Fibroblast of peridontal ligament (primary cell): ENCODE data around the gene KIF16B.
"Not testable (repeated sequence)": the region's sequence is repeated elsewhere in the genome, so short reads cannot be mapped to it uniquely, and the experiment has no call there.

Source experiments
- DNase-seq: peaks from one replicate; pipeline ENCODE4 v3.0.0-alpha.2; 2010; ENCODE audit errors: extremely low read depth

KIF16B gene

GRCh38 chr20:16526433-16527380 is 46.5 kb downstream of the KIF16B start:
- peak; percentile 55 for DNase-seq

GRCh38 chr20:16522651-16523050 is 50.6 kb downstream of the KIF16B start:
- DNase-seq = peak; percentile 98

- DNase-seq = no peak
Measured at GRCh38 chr20:16520154-16520553, 53.1 kb downstream of the KIF16B start.

- not testable (repeated sequence) for DNase-seq
Measured at GRCh38 chr20:16519673-16520072, 53.6 kb downstream of the KIF16B start.

GRCh38 chr20:16518784-16519084 is 54.5 kb downstream of the KIF16B start:
- DNase-seq = no peak

GRCh38 chr20:16517946-16518783 is 55.1 kb downstream of the KIF16B start:
- peak; percentile 75 for DNase-seq

GRCh38 chr20:16516794-16517193 is 56.5 kb downstream of the KIF16B start:
- DNase-seq = no peak

GRCh38 chr20:16515046-16515445 is 58.2 kb downstream of the KIF16B start:
- no peak for DNase-seq

- no peak for DNase-seq
Measured at GRCh38 chr20:16514140-16514539, 59.1 kb downstream of the KIF16B start.

GRCh38 chr20:16505894-16506293 is 67.4 kb downstream of the KIF16B start:
- no peak for DNase-seq

- DNase-seq = peak; percentile 50
Measured at GRCh38 chr20:16501301-16501700, 71.9 kb downstream of the KIF16B start.

- DNase-seq = no peak
Measured at GRCh38 chr20:16500197-16500596, 73.1 kb downstream of the KIF16B start.

- DNase-seq = no peak
Measured at GRCh38 chr20:16498526-16499253, 74.6 kb downstream of the KIF16B start.

GRCh38 chr20:16497896-16498295 is 75.4 kb downstream of the KIF16B start:
- no peak for DNase-seq

GRCh38 chr20:16493486-16493885 is 79.8 kb downstream of the KIF16B start:
- DNase-seq = no peak

- DNase-seq = peak; percentile 45
Measured at GRCh38 chr20:16491294-16491905, 81.8 kb downstream of the KIF16B start.

- DNase-seq = no peak
Measured at GRCh38 chr20:16490696-16491095, 82.6 kb downstream of the KIF16B start.

- DNase-seq = no peak
Measured at GRCh38 chr20:16488616-16489015, 84.6 kb downstream of the KIF16B start.

GRCh38 chr20:16488086-16488485 is 85.2 kb downstream of the KIF16B start:
- DNase-seq = no peak

- no peak for DNase-seq
Measured at GRCh38 chr20:16486532-16486931, 86.7 kb downstream of the KIF16B start.

GRCh38 chr20:16485401-16485800 is 87.8 kb downstream of the KIF16B start:
- DNase-seq = peak; percentile 78

- DNase-seq = no peak
Measured at GRCh38 chr20:16483024-16483423, 90.2 kb downstream of the KIF16B start.
